Left lobe of liver (tissue), 2 donors: ENCODE data around the gene NSD2. TPM values are rescaled to one million over a fixed set of nuclear protein-coding genes. Genes with fewer than 3 reads are reported as not detected.
"Not testable (repeated sequence)": the region's sequence is repeated elsewhere in the genome, so short reads cannot be mapped to it uniquely, and the experiment has no call there.

Experiments
- ATAC-seq: fragments of 200-7000 bp; cut with Tn5 transposase; one replicate; pipeline ENCODE4 v1.9.1; 2020; ENCODE audit warnings: mild to moderate bottlenecking, moderate library complexity
- DNase-seq: peaks from one replicate; pipeline ENCODE4 v3.0.0-alpha.2; 2020; ENCODE audit warnings: low spot score
- total RNA-seq: library from RNA; stranded (reverse); gene quantifications from one replicate; pipeline ENCODE4 v1.2.1, GENCODE V29; 2021
- donor health status: DM: no; HTN: no; CAD: no; lungs with moderate emphysema.
- donor health status: DM: no; HTN: yes; CAD: no.

Gene NSD2
- total RNA-seq, 1 donor from 2014 or later = 13.5 TPM

GRCh38 chr4:2031161-2031560, 160.0 kb downstream of the NSD2 start:
- not testable (repeated sequence) for ATAC-seq, DNase-seq

Other genes starting within 250 kb of the NSD2 start
- gene FAM53A, start 187.1 kb upstream of the NSD2 start, total RNA-seq = 2.2 TPM
- gene SLBP, start 159.1 kb upstream of the NSD2 start, total RNA-seq = 12.3 TPM
- 30.3 TPM for gene TMEM129, start 150.1 kb upstream of the NSD2 start, total RNA-seq
- gene TACC3, start 149.9 kb upstream of the NSD2 start, total RNA-seq = 4.5 TPM
- gene FGFR3, start 78.1 kb upstream of the NSD2 start, total RNA-seq = 48.5 TPM
- 28.1 TPM for gene LETM1, start 15.2 kb upstream of the NSD2 start, total RNA-seq
- 11.2 TPM for gene NELFA, start 137.6 kb downstream of the NSD2 start, total RNA-seq
- gene NAT8L, start 187.9 kb downstream of the NSD2 start, total RNA-seq = 0.05 TPM